Muscle of leg (tissue), 11 donors: ENCODE results near the gene OPTC. TPM values are rescaled to one million over a fixed set of nuclear protein-coding genes. Genes with fewer than 3 reads are reported as not detected.
A peak's percentile ranks its signal among the peaks of the same experiment; 100 is the strongest.

Experiments
- DNase-seq: peaks from one replicate; pipeline ENCODE4 v3.0.0; 2013
- H3K27ac ChIP-seq: one replicate; pipeline ENCODE4 v1.5.1; 2013; ENCODE audit warnings: mild to moderate bottlenecking, low read length, control low read depth
- H3K27me3 ChIP-seq: one replicate; pipeline ENCODE4 v1.6.1; 2013; ENCODE audit warnings: low read length; ENCODE audit not compliant: control insufficient read depth, insufficient read depth
- H3K36me3 ChIP-seq: one replicate; pipeline ENCODE4 v1.6.1; 2013; ENCODE audit warnings: low read length; ENCODE audit not compliant: control insufficient read depth, insufficient read depth
- H3K4me1 ChIP-seq: one replicate; pipeline ENCODE4 v1.6.1; 2013; ENCODE audit warnings: low read length; ENCODE audit not compliant: control insufficient read depth, insufficient read depth
- H3K4me3 ChIP-seq: one replicate; pipeline ENCODE4 v1.5.1; 2013; ENCODE audit warnings: low read length, control low read depth
- H3K9me3 ChIP-seq: replicated peaks from 2 replicates; pipeline ENCODE4 v1.6.1; 2013; ENCODE audit warnings: low read depth, low read length; ENCODE audit not compliant: control insufficient read depth
- WGBS: methylation state at CpG from one replicate; pipeline ENCODE4 v1.1.5; 2013; ENCODE audit warnings: missing lambda C conversion rate; ENCODE audit not compliant: insufficient coverage; 5-methylcytosine and 5-hydroxymethylcytosine counted together
- polyA plus RNA-seq, 8 donors: library from polyadenylated mRNA; unstranded; fragments of 120-200 nt; gene quantifications; one replicate each; pipeline versions ENCODE4 v1.2.1 to v1.2.3, GENCODE V29; 2013; ENCODE audit warnings: inconsistent platforms in 1 of 8, low replicate concordance in 1 of 8; ENCODE audit not compliant: insufficient read length in 8 of 8, insufficient read depth in 1 of 8
- total RNA-seq: library from RNA; stranded (reverse); fragments of 120-200 nt; gene quantifications from one replicate; pipeline ENCODE4 v1.2.4, GENCODE V29; 2013

Gene OPTC
- total and polyA plus RNA-seq, 9 donors, result not detected

- Histone ChIP-seq H3K27me3 (no peaks in the 10 kb centered on the region), H3K4me1 (peaks cover 38% of the 10 kb centered on the region), H3K9me3 (no peaks in the 10 kb centered on the region), H3K36me3 (no peaks in the 10 kb centered on the region), H3K27ac (no peak overlapping the region), H3K4me3 (no peak overlapping the region)
- WGBS, result 95% methylated on average over 4 of the region's 10 CpGs
- no peak for DNase-seq
Observed at GRCh38 chr1:203521074-203521794, 27.3 kb downstream of the OPTC start.

GRCh38 chr1:203521812-203522211 lies 27.9 kb downstream of the OPTC start:
- no peak for DNase-seq
- H3K27me3 ChIP-seq, result no peaks in the 10 kb centered on the region
- H3K9me3 ChIP-seq, result no peaks in the 10 kb centered on the region
- H3K27ac ChIP-seq, result no peak overlapping the region
- no peak overlapping the region for H3K4me3 ChIP-seq
- 33% methylated on average over 1 of the region's 5 CpGs for WGBS
- H3K36me3 ChIP-seq, result no peaks in the 10 kb centered on the region
- peaks cover 38% of the 10 kb centered on the region for H3K4me1 ChIP-seq

GRCh38 chr1:203522237-203522636 lies 28.3 kb downstream of the OPTC start:
- H3K27ac ChIP-seq, result no peak overlapping the region
- H3K36me3 ChIP-seq, result no peaks in the 10 kb centered on the region
- no peaks in the 10 kb centered on the region for H3K9me3 ChIP-seq
- peaks cover 38% of the 10 kb centered on the region for H3K4me1 ChIP-seq
- no peak for DNase-seq
- WGBS, result 29% methylated on average over 6 of the region's 11 CpGs
- no peak overlapping the region for H3K4me3 ChIP-seq
- no peaks in the 10 kb centered on the region for H3K27me3 ChIP-seq

GRCh38 chr1:203523667-203524066 lies 29.7 kb downstream of the OPTC start:
- no CpG with 5 or more reads among the region's 6 CpGs for WGBS
- peaks cover 35% of the 10 kb centered on the region for H3K4me1 ChIP-seq
- no peaks in the 10 kb centered on the region for H3K9me3 ChIP-seq
- H3K27ac ChIP-seq, result no peak overlapping the region
- H3K27me3 ChIP-seq, result no peaks in the 10 kb centered on the region
- no peak overlapping the region for H3K4me3 ChIP-seq
- DNase-seq, result no peak
- no peaks in the 10 kb centered on the region for H3K36me3 ChIP-seq

- WGBS, result 73% methylated on average over 2 of the region's 4 CpGs
- no peaks in the 10 kb centered on the region for H3K36me3 ChIP-seq
- no peak overlapping the region for H3K27ac ChIP-seq
- no peak overlapping the region for H3K4me3 ChIP-seq
- DNase-seq, result peak; percentile 60
- H3K27me3 ChIP-seq, result no peaks in the 10 kb centered on the region
- H3K4me1 ChIP-seq, result peaks cover 39% of the 10 kb centered on the region
- no peaks in the 10 kb centered on the region for H3K9me3 ChIP-seq
Observed at GRCh38 chr1:203524152-203524551, 30.2 kb downstream of the OPTC start.

- Histone ChIP-seq H3K4me3 (no peak overlapping the region), H3K27me3 (no peaks in the 10 kb centered on the region), H3K9me3 (no peaks in the 10 kb centered on the region), H3K4me1 (peaks cover 39% of the 10 kb centered on the region), H3K36me3 (no peaks in the 10 kb centered on the region), H3K27ac (no peak overlapping the region)
- no peak for DNase-seq
- 61% methylated on average over 3 of the region's 4 CpGs for WGBS
Observed at GRCh38 chr1:203524824-203525223, 30.9 kb downstream of the OPTC start.

GRCh38 chr1:203525685-203526084 lies 31.7 kb downstream of the OPTC start:
- H3K27ac ChIP-seq, result no peak overlapping the region
- no peaks in the 10 kb centered on the region for H3K36me3 ChIP-seq
- no peaks in the 10 kb centered on the region for H3K9me3 ChIP-seq
- DNase-seq, result no peak
- H3K27me3 ChIP-seq, result no peaks in the 10 kb centered on the region
- no peak overlapping the region for H3K4me3 ChIP-seq
- peaks cover 30% of the 10 kb centered on the region for H3K4me1 ChIP-seq
- WGBS, result 100% methylated on average over 1 of the region's 3 CpGs

- 88% methylated on average over 1 of the region's 5 CpGs for WGBS
- no peak for DNase-seq
- no peak overlapping the region for H3K27ac ChIP-seq
- H3K4me1 ChIP-seq, result peaks cover 26% of the 10 kb centered on the region
- H3K27me3 ChIP-seq, result no peaks in the 10 kb centered on the region
- no peaks in the 10 kb centered on the region for H3K36me3 ChIP-seq
- no peaks in the 10 kb centered on the region for H3K9me3 ChIP-seq
- H3K4me3 ChIP-seq, result no peak overlapping the region
Observed at GRCh38 chr1:203526130-203526529, 32.2 kb downstream of the OPTC start.

GRCh38 chr1:203526572-203526971 lies 32.6 kb downstream of the OPTC start:
- H3K9me3 ChIP-seq, result no peaks in the 10 kb centered on the region
- peaks cover 21% of the 10 kb centered on the region for H3K4me1 ChIP-seq
- H3K27me3 ChIP-seq, result no peaks in the 10 kb centered on the region
- DNase-seq, result no peak
- no peak overlapping the region for H3K27ac ChIP-seq
- 33% methylated on average over 5 of the region's 6 CpGs for WGBS
- H3K36me3 ChIP-seq, result no peaks in the 10 kb centered on the region
- no peak overlapping the region for H3K4me3 ChIP-seq

- H3K4me1 ChIP-seq, result peaks cover 17% of the 10 kb centered on the region
- H3K27me3 ChIP-seq, result no peaks in the 10 kb centered on the region
- DNase-seq, result no peak
- no peak overlapping the region for H3K27ac ChIP-seq
- H3K9me3 ChIP-seq, result no peaks in the 10 kb centered on the region
- no peaks in the 10 kb centered on the region for H3K36me3 ChIP-seq
- H3K4me3 ChIP-seq, result no peak overlapping the region
Observed at GRCh38 chr1:203527013-203527412, 33.1 kb downstream of the OPTC start.

- WGBS, result no CpG with 5 or more reads among the region's 3 CpGs
- no peaks in the 10 kb centered on the region for H3K36me3 ChIP-seq
- H3K27me3 ChIP-seq, result no peaks in the 10 kb centered on the region
- peaks cover 12% of the 10 kb centered on the region for H3K4me1 ChIP-seq
- no peak overlapping the region for H3K4me3 ChIP-seq
- DNase-seq, result no peak
- H3K27ac ChIP-seq, result no peak overlapping the region
- H3K9me3 ChIP-seq, result no peaks in the 10 kb centered on the region
Observed at GRCh38 chr1:203528063-203528462, 34.1 kb downstream of the OPTC start.
